Measurements from ENCODE around the gene MYO7A. TPM values are rescaled to one million over a fixed set of nuclear protein-coding genes. Genes with fewer than 3 reads are reported as not detected.

Gene MYO7A
- total RNA-seq, 1 donor from 2014 or later = 0.23 TPM

GRCh38 chr11:77182542-77183430 lies 54.7 kb downstream of the MYO7A start:
- H3K4me3 ChIP-seq (ENCODE audit: low read depth, low read length) = no peak overlapping the region
- DNase-seq (ENCODE audit: low read depth) = no peak
- no peak for TF ChIP-seq CTCF (conservative IDR thresholded peaks at IDR 0.05; ENCODE audit: low read depth, low read length)

GRCh38 chr11:77183431-77183984 lies 55.5 kb downstream of the MYO7A start:
- no peak overlapping the region for H3K4me3 ChIP-seq (ENCODE audit: low read depth, low read length)
- no peak for DNase-seq (ENCODE audit: low read depth)
- no peak for TF ChIP-seq CTCF (conservative IDR thresholded peaks at IDR 0.05; ENCODE audit: low read depth, low read length)

GRCh38 chr11:77184136-77184860 lies 56.3 kb downstream of the MYO7A start:
- TF ChIP-seq CTCF (conservative IDR thresholded peaks at IDR 0.05; ENCODE audit: low read depth, low read length) = no peak
- DNase-seq (ENCODE audit: low read depth) = no peak
- H3K4me3 ChIP-seq (ENCODE audit: low read depth, low read length) = no peak overlapping the region

GRCh38 chr11:77186302-77186701 lies 58.3 kb downstream of the MYO7A start:
- DNase-seq (ENCODE audit: low read depth) = no peak
- H3K4me3 ChIP-seq (ENCODE audit: low read depth, low read length) = no peak overlapping the region
- no peak for TF ChIP-seq CTCF (conservative IDR thresholded peaks at IDR 0.05; ENCODE audit: low read depth, low read length)

GRCh38 chr11:77187111-77187750 lies 59.2 kb downstream of the MYO7A start:
- TF ChIP-seq CTCF (conservative IDR thresholded peaks at IDR 0.05; ENCODE audit: low read depth, low read length) = no peak
- no peak overlapping the region for H3K4me3 ChIP-seq (ENCODE audit: low read depth, low read length)
- DNase-seq (ENCODE audit: low read depth) = no peak

- peak; percentile 4 for DNase-seq (ENCODE audit: low read depth)
- peak; percentile 93 for TF ChIP-seq CTCF (conservative IDR thresholded peaks at IDR 0.05; ENCODE audit: low read depth, low read length)
- no peak overlapping the region for H3K4me3 ChIP-seq (ENCODE audit: low read depth, low read length)
Measured at GRCh38 chr11:77187776-77188632, 60.0 kb downstream of the MYO7A start.

Measured in epithelial cell of proximal tubule (primary cell).